H1 (cell line): Measurements from ENCODE around the gene TMEM40.

Source experiments
- FOSL1 ChIP-seq: IDR thresholded peaks from 2 replicates; pipeline ENCODE4 v1.6.1; 2011; ENCODE audit warnings: mild to moderate bottlenecking, low read depth, low read length, moderate library complexity; ENCODE audit not compliant: insufficient read depth
- POLR2AphosphoS5 ChIP-seq: IDR thresholded peaks from 2 replicates; pipeline ENCODE4 v1.6.1; 2011; ENCODE audit warnings: low read depth, low read length
- RNF2 ChIP-seq: fragments of 200-900, 300-1000 bp; sonication (generic); IDR thresholded peaks from 2 replicates; pipeline ENCODE4 v1.7.1; 2016; ENCODE audit warnings: borderline replicate concordance, low read depth, mild to moderate bottlenecking, antibody characterized with exemption, low read length; ENCODE audit not compliant: poor library complexity, severe bottlenecking; ENCODE audit errors: missing control alignments
- TF ChIP-seq, protein P1 (sequence below), 3 experiments: IDR thresholded peaks; 1 replicate in 2 of 3; 2 replicates in 1 of 3; pipeline versions ENCODE4 v1.5.1 to v1.6.1; 2011; ENCODE audit warnings: low read length in 3 of 3, mild to moderate bottlenecking in 3 of 3, inconsistent platforms in 2 of 3, low read depth in 1 of 3, moderate library complexity in 1 of 3; ENCODE audit not compliant: insufficient read depth in 1 of 3; ENCODE audit errors: control extremely low read depth in 1 of 3

DNA sequence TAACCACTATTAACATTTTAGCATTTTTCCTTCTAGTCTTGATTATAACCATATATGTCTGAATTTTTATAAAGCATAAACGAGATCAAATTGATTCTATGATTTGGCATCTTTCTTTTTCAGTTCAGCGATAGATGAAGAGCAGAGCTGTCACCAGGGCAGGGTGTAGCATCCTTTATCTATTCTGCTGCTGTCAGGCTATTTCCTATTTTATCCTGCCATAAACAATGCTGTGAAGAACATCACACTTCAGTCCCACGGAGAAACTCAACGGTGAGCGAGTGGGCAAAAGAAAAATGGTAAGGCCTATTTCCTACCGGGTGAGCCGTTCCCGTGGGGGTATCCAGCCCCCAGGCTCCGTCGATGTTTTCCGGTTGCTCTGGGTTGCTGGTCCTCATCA, 15.5 kb downstream of the TMEM40 start:
- TF ChIP-seq POLR2AphosphoS5 (no peak), FOSL1 (no peak), RNF2 (no peak)
- TF ChIP-seq, protein P1, sequence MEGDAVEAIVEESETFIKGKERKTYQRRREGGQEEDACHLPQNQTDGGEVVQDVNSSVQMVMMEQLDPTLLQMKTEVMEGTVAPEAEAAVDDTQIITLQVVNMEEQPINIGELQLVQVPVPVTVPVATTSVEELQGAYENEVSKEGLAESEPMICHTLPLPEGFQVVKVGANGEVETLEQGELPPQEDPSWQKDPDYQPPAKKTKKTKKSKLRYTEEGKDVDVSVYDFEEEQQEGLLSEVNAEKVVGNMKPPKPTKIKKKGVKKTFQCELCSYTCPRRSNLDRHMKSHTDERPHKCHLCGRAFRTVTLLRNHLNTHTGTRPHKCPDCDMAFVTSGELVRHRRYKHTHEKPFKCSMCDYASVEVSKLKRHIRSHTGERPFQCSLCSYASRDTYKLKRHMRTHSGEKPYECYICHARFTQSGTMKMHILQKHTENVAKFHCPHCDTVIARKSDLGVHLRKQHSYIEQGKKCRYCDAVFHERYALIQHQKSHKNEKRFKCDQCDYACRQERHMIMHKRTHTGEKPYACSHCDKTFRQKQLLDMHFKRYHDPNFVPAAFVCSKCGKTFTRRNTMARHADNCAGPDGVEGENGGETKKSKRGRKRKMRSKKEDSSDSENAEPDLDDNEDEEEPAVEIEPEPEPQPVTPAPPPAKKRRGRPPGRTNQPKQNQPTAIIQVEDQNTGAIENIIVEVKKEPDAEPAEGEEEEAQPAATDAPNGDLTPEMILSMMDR (IDR thresholded peaks at IDR 0.05; ENCODE audit: control extremely low read depth in 1 of 3, insufficient read depth in 1 of 3, low read depth in 1 of 3, low read length in 3 of 3) = no peak
